SKM-1 treated with dmso at 0.1 percent for 144 hours (cell line): ENCODE data around the gene ARSB.
"Not testable (repeated sequence)": the region's sequence is repeated elsewhere in the genome, so short reads cannot be mapped to it uniquely, and the experiment has no call there.

Source experiments
- DNase-seq: peaks from one replicate; lab custom pipeline; 2025; ENCODE audit not compliant: unreplicated experiment; lab: John Stamatoyannopoulos, UW

ARSB gene

DNA sequence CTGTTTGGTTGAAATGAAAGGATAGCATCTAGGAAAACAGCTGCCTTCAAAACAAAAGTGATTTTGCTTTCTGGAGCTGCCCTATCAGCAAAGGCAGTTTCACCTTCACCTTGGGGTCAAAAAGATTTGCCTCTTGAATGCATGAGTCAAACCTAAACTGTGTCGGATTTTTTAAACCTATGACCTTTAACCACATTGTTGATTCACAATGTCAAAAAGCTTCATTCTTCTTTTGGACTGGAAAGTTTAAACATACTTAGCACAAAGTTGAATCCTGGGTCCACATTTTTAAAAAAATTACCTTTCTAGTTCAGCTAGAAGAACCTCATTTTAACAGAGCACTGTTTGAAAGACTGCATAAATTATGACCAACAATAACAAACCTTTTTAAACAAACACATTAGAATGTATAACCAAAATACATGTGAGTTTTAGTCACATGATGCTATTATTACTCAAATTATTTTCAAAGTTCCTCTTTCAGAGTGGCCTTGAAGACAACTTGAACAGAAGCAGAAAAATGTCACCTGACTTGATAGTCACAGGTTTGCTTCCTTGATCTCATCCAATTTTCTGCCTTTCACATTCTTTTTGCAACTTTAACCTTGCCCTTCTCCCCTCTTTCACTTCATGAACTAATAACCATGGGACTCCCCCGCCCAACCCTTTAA is 226.8 kb downstream of the ARSB start:
- DNase-seq, result no peak

DNA sequence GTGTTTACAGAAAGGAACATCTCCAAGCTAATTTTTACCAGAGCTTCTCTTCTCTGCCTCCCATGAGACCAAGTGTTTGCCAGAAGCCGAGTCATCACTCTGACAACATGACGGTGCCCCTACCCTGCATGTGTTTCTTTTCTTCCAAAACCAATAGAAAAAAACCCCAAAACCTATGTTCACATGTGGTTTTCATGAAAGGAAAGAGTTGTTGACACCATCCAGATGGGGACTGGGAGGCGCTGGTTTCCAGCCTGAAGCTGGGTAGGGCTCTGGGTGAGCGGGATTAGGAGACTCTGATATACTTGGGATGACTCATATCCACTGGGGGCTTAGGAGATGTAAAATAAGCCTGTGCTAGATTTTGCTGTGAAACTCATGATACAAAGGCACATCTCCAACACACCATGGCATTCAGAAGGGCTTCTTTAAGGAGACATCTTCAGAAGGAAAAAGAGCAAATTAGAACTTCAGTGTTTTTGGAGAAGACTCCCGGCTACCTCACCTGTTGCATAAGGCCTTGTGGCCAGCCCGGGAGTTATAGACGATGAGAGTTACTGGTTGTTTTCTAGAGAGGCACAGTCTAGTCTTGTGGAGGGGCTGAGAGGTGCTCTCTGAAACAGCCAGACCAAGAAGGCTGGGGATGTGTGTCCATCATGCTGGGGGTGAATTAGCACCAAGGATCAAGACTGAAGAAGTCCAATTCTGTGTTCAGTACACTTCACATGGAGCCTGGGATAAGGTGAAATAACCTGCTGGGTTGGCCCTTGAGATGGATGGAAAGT is 227.6 kb downstream of the ARSB start:
- DNase-seq, result no peak

DNA sequence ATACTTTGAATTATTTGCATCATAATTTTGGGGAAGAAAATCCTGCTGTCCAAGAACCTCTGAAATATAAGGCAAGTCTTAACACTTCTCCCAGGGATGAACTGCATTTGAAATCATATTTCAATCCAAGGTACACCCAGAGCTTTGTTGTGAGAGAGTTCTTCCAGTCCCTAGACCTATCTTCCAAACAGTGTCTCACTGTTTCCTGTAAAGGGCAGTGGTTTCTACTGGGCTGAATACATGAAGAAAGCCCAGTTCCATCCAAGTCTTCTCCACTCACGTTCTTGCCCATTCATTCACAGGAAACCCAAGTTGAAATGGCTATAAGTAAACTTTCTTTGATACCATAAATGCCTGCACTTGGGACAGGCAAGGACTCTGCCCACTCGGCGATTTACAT is 228.3 kb downstream of the ARSB start:
- no peak for DNase-seq

GRCh38 chr5:78755822-78756429 is 229.2 kb downstream of the ARSB start:
- DNase-seq, result peak; percentile 27

DNA sequence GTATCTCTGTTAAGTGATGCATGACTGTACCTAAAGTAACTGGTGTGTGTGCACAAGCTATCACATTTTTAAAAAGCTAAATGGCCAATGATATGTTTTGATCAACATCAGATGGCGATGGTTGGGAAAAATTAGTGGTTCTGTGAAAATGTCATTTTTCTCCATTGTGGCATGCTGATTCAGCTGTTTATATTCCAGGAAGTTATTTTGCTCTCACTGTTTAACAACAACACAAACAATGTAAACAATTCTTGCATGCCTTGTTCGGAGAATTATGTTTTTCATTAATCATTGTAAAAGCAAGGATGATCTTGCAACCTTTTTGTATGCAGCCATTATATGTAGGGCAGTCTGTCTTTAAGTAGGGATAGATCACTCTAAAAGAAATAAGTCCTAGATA is 230.5 kb downstream of the ARSB start:
- DNase-seq, result no peak

DNA sequence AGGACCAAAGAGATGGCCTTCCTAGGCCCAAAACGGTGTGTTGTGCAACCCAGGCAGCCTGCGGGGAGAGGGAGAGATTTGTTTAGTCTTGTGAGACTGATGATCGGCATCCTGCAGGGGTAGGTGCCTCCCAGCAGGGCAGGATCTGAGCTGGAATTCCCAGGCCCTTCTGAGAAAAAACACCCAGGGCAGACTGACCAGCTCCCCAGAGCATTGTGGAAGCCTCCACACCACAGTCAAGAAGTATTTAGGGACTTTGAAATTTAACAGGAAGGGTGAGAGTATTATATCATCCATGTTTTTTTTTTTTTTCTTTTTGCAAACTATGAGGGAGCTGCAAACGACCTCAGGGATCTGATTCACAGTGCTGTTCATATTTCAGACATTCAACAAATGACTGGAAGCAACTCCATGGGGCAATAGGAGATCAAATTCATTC is 232.0 kb downstream of the ARSB start:
- no peak for DNase-seq

- no peak for DNase-seq
Observed at GRCh38 chr5:78751872-78752271, 233.2 kb downstream of the ARSB start.

DNA sequence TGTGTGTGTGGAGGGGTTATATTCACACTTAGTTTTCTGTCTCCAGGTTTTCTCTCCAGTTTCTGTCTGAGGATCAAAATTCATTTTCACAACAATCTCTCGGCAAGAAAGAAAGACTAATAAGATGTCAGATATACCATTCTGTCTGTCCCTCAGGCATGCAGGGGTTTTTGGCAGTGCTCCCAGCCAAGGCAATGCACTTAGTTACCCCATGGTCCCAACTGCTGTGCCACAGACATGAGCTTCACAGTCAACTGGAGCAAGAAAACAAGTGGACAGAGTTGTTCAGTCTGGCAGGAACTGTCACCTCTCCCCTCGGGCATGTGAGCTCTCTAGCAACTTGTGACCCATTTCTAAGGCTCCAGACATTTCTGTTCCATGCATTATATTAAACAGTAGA is 234.8 kb downstream of the ARSB start:
- DNase-seq, result no peak

DNA sequence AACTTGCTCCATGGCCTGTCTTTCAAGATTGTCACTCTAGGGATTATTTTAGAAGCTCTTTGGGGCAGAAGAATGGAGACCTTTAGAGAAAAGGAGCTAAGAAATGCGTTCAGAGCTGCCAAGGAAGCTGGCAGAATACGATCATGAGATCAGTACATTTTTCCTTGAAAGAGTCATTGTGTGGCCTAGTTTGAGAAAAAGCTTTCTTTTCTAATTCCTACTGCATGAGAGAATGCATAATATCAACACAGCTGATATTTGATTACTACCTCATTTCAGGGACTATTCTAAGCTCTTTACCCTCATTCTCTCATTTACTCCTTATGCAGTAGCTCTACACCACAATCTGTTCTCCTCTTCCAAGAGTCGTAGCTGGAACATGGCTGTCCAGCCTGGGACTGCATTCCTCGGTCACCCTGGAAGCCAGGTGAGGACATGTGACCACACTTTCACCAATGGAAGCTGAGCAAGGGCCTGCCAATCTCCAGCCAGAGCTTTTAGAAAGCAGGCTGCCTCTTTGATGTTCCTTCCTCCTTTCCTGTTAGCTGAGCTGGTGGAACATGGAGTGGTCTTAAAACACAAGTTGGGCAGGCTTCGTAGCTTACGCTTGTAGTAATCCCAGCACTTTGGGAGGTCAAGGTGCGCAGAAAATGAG is 237.3 kb downstream of the ARSB start:
- DNase-seq, result no peak

- DNase-seq, result no peak
Observed at GRCh38 chr5:78747055-78747454, 238.1 kb downstream of the ARSB start.

GRCh38 chr5:78746021-78746770 is 238.9 kb downstream of the ARSB start:
- DNase-seq, result no peak

- DNase-seq, result no peak
Observed at GRCh38 chr5:78744951-78745534, 240.1 kb downstream of the ARSB start.

DNA sequence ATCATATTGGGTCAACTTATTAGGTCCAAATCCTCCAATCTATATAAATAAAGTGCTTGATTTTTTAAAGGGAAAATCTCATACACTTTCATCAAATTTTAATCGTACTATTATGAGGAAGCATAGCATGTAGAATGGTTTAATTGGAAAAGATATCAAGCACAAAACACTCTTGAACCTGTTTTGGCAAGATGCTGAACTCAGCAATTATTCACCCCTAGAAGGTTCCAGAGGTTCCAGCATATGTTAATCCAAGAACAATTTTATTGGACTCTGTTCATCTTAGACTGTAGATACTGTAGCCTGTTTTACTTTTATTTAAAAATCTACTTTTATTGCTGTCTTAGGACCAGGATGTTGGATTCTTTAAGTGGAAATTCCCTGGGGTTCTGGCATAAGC is 244.1 kb downstream of the ARSB start:
- DNase-seq, result no peak

DNA sequence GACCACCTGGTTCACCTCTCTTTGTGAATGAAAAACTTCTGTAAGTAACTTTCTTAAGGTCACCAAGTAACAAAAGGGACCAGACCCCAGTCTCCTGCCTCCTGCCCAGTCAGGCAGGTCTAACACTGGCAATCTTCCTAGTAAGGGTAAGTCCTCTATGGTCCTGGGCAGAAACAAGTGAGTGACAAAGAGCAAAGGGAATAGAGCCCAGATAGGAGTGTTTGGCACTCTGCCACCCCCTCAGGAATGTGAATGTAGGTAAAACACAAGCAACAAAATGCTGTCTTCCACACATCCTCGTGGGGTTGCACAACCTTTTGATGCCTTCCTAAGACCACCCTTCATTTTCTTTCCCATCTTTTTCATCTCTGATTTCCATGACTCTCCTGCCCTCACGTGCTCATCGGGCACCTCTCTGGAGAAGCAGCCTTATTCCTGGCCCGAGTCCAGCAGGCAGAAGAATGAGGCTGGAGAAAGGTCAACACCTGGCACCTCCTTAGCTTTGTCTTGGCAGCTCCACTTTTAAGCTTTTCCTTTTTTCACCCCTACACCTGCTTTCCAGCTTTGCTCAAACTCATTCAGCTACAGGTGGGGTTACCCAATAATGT is 246.3 kb downstream of the ARSB start:
- no peak for DNase-seq

- no peak for DNase-seq
Observed at GRCh38 chr5:78738104-78738503, 247.0 kb downstream of the ARSB start.

DNA sequence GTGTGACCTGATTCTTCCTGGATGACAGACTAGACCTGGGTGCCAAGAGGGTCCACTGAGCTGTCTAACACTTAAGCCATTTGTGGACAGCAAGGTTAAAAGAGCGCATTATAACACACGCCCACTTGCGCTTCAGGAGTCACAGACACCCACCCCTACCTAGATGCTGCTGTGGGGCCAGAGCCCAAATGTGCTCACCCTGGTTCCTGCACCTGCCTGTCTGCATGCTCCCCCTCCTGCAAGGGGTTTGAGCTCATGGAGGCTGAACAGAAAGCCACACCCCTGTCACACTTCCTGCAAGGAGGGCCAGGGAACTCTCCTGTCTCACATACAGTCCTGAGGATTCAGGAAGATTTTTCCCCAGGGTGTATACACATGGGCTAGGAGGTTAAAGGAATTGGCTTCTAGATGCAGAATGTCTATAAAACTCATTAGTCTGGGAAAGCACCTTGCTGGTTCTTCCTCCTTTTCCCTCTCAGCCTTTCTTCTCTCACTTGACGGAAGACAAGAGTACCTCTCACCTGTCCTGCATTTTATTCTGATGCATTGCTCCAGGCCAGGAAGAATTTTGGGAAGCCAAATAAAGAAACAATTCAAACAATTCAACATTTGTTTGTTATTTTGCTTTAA is 249.2 kb downstream of the ARSB start:
- DNase-seq, result no peak

- DNase-seq, result no peak
Observed at GRCh38 chr5:78734950-78735349, 250.2 kb downstream of the ARSB start.

DNA sequence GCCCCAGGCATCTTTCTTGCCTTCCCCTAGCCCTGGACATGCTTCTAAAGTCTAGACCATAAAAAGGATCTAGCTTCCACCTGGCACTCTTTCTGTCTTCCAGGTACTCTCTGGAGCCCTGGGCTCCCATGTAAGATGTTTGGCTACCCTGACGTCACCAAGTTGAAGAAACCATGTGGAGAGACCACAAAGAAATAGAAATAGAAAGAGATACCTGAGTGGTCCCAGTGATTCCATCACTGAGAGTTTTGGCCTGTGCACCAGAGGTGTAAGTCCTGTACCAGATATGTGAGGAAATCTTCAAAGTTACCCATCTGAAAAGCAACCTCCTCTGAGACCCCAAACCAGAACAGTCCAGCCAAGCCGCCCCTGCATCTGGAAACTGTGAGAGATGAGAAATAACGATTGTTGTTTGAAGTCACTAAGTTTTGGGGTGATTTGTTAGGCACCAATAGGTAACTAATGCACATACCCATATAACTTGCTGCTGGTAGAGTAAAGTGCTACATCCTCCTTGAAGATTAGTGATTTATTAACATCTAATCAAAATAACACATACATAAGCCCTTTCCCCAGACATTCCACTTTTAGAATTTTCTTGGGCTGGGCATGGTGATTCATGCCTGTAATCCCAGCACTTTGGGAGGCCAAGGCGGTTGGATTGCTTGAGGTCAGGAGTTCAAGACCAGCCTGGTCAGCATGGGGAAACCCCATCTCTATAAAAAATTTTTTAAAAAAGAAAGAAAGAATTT is 250.8 kb downstream of the ARSB start:
- no peak for DNase-seq

GRCh38 chr5:78732721-78733120 is 252.4 kb downstream of the ARSB start:
- DNase-seq, result not testable (repeated sequence)
